ENCODE results near the gene SLC25A6. TPM values are rescaled to one million over a fixed set of nuclear protein-coding genes. Genes with fewer than 3 reads are reported as not detected.
"Not testable (repeated sequence)": the region's sequence is repeated elsewhere in the genome, so short reads cannot be mapped to it uniquely, and the experiment has no call there.

SLC25A6 gene
- polyA plus RNA-seq, 3 donors, result 442 to 769 (median 449) TPM

DNA sequence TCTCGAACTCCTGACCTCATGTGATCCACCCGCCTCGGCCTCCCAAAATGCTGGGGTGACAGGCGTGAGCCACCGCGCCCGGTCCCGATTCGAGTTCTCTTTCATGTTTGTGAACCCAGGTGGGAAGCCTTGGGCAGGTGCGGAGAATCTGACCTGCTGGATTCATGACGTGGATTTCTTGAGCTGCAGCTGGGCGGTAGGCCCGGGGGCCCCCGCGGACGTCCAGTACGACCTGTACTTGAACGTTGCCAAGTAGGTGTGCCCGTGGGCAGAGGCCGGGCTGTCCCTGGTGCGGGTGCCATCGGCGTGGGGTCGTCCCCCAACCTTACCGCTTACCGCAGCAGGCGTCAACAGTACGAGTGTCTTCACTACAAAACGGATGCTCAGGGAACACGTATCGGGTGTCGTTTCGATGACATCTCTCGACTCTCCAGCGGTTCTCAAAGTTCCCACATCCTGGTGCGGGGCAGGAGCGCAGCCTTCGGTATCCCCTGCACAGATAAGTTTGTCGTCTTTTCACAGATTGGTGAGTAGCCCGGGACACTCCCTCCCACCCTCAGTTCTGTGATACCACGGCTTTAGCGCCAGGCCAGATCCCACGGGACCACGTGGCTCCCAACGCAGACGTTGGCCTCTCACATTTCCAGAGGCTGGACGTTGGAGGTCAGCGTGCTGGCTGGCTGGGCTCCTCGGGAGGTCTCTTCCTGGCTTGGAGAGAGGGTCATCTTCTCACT lies 39.8 kb downstream of the SLC25A6 start:
- no peak for DNase-seq
- 96% methylated on average over 48 of the region's 49 CpGs for whole genome bisulfite sequencing (ENCODE audit: insufficient coverage)
- Histone ChIP-seq H3K4me1 (ENCODE audit: control insufficient read depth in 1 of 2, insufficient read depth in 2 of 2, low read length in 2 of 2) (peaks cover 0 to 6% of the 10 kb centered on the region in 2 donors), H3K4me2 (replicated peaks; ENCODE audit: extremely low read depth, low read length, poor library complexity, severe bottlenecking) (no peak overlapping the region), H3K9ac (ENCODE audit: insufficient read depth, low read length, poor library complexity, severe bottlenecking) (no peak overlapping the region), H3K27ac (ENCODE audit: low read depth in 1 of 2, low read length in 2 of 2) (no peak overlapping the region), H3K27me3 (ENCODE audit: control insufficient read depth in 2 of 2, insufficient read depth in 2 of 2, low read length in 2 of 2) (no peaks in the 10 kb centered on the region), H3K9me3 (replicated peaks in 1 of 2; ENCODE audit: control insufficient read depth in 1 of 2, insufficient read depth in 1 of 2, low read length in 2 of 2) (peaks cover 0 to 5% of the 10 kb centered on the region in 2 donors), H4K20me1 (ENCODE audit: insufficient read depth, low read length) (no peaks in the 10 kb centered on the region), H2AFZ (ENCODE audit: insufficient read depth, low read depth, low read length, poor library complexity, severe bottlenecking) (no peak overlapping the region), H3K4me3 (replicated peaks in 1 of 3; ENCODE audit: low read depth in 2 of 3, low read length in 3 of 3) (no peak overlapping the region), H3K36me3 (replicated peaks in 1 of 2; ENCODE audit: control insufficient read depth in 1 of 2, insufficient read depth in 2 of 2, low read length in 2 of 2) (peaks cover 0 to 8% of the 10 kb centered on the region in 2 donors), H3K79me2 (ENCODE audit: insufficient read depth, low read length) (no peaks in the 10 kb centered on the region)
- Mint-ChIP-seq H3K27ac (peak overlapping the region in 1 of 7 donors; percentile 7), H3K4me1 (peaks cover 3% of the 10 kb centered on the region), H3K36me3 (peaks cover 11 to 29% of the 10 kb centered on the region in 2 donors), H3K9me3 (peaks cover 0 to 3% (median 0%) of the 10 kb centered on the region in 7 donors), H3K27me3 (ENCODE audit: low read depth in 3 of 3) (peaks cover 0 to 2% (median 0%) of the 10 kb centered on the region in 3 donors), H3K4me3 (no peak overlapping the region)
- intact Hi-C loops (cut with micrococcal nuclease), result no loop called here
- TF ChIP-seq, protein P1, sequence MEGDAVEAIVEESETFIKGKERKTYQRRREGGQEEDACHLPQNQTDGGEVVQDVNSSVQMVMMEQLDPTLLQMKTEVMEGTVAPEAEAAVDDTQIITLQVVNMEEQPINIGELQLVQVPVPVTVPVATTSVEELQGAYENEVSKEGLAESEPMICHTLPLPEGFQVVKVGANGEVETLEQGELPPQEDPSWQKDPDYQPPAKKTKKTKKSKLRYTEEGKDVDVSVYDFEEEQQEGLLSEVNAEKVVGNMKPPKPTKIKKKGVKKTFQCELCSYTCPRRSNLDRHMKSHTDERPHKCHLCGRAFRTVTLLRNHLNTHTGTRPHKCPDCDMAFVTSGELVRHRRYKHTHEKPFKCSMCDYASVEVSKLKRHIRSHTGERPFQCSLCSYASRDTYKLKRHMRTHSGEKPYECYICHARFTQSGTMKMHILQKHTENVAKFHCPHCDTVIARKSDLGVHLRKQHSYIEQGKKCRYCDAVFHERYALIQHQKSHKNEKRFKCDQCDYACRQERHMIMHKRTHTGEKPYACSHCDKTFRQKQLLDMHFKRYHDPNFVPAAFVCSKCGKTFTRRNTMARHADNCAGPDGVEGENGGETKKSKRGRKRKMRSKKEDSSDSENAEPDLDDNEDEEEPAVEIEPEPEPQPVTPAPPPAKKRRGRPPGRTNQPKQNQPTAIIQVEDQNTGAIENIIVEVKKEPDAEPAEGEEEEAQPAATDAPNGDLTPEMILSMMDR (IDR thresholded peaks at IDR 0.05), result no peak

DNA sequence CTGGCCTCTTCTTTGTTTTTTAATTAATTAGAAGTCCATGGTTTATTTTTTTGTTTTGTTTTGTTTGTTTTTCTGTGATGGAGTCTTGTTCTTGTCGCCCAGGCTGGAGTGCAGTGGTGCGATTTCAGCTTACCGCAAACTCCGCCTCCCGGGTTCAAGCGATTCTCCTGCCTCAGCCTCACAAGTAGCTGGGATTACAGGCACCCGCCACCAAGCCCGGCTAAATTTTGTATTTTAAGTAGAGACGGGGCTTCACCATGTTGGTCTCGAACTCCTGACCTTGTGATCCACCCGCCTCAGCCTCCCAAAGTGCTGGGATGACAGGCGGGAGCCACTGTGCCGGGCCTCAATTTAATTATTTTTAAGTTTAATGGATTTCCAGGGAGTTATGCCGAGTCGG lies 42.3 kb downstream of the SLC25A6 start:
- intact Hi-C loops (cut with micrococcal nuclease), result loop anchor here in 1 of 2 donors (5.0 kb wide), 2 partner anchors 37 to 38 kb away; no protein-coding TSS in a partner anchor
- H3K4me3 Mint-ChIP-seq, result not testable (repeated sequence)

More for the DNA sequence above, 42.3 kb downstream of the SLC25A6 start:
- H3K27me3 Mint-ChIP-seq (ENCODE audit: low read depth in 3 of 3); H2AFZ ChIP-seq (ENCODE audit: insufficient read depth, low read depth, low read length, poor library complexity, severe bottlenecking); H3K4me1 Mint-ChIP-seq; H3K4me3 ChIP-seq (replicated peaks in 1 of 3; ENCODE audit: low read depth in 2 of 3, low read length in 3 of 3); H3K4me2 ChIP-seq (replicated peaks; ENCODE audit: extremely low read depth, low read length, poor library complexity, severe bottlenecking); H3K9me3 Mint-ChIP-seq; H3K9ac ChIP-seq (ENCODE audit: insufficient read depth, low read length, poor library complexity, severe bottlenecking); H4K20me1 ChIP-seq (ENCODE audit: insufficient read depth, low read length); H3K9me3 ChIP-seq (replicated peaks in 1 of 2; ENCODE audit: control insufficient read depth in 1 of 2, insufficient read depth in 1 of 2, low read length in 2 of 2); H3K36me3 ChIP-seq (replicated peaks in 1 of 2; ENCODE audit: control insufficient read depth in 1 of 2, insufficient read depth in 2 of 2, low read length in 2 of 2); H3K79me2 ChIP-seq (ENCODE audit: insufficient read depth, low read length); DNase-seq; H3K4me1 ChIP-seq (ENCODE audit: control insufficient read depth in 1 of 2, insufficient read depth in 2 of 2, low read length in 2 of 2); H3K27ac ChIP-seq (ENCODE audit: low read depth in 1 of 2, low read length in 2 of 2); H3K27me3 ChIP-seq (ENCODE audit: control insufficient read depth in 2 of 2, insufficient read depth in 2 of 2, low read length in 2 of 2): not testable (repeated sequence)
- Mint-ChIP-seq H3K27ac (peak overlapping the region in 2 of 7 donors; percentile 30 to 75), H3K36me3 (peaks cover 23 to 48% of the 10 kb centered on the region in 2 donors)
- WGBS (ENCODE audit: insufficient coverage), result 94% methylated on average over 11 of the region's 15 CpGs

All from CD14-positive monocyte (primary cell).